Measurements from ENCODE around the gene SEMA4B.

DNA sequence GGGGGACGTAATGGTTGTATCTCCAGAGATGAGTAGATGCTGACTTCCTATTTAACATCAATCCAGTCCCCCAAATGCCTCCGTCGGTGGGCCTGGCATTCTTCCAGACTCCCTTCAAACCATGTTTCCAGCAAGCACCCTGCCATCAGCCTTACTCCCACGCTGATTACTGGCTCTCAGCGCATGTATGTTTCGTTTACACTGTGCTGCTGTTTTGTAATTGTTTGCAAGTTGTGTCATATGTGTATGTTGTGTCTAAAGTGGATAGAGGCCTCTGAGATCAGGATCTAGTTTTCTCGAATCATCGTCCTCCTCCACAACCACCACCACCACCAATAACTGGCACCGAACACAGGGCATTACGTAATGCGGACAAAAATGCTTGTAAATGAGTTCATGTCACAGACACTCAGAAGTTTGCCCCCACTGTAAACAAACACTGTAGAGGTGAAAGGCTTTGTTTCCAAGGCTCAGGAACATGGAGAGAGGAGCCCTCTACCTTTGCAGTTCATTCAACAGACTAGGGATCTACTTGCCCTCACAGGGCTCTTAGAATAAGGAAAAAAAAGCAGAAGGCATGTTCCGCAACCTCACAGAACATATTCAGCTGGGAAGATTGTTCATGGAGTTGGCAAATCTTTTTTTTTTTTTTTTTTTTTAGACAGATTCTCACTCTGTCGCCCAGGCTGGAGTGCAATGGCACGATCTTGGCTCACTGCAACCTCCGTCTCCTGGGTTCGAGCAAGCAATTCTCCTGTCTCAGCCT, 46.1 kb upstream of the SEMA4B start:
- TF ChIP-seq JUND (IDR thresholded peaks at IDR 0.05; ENCODE audit: low read length) (no peak), POLR2A (IDR thresholded peaks at IDR 0.05; ENCODE audit: control extremely low read depth in 1 of 2, low read depth in 2 of 2, low read length in 2 of 2) (no peak), MAFK (IDR thresholded peaks at IDR 0.05; ENCODE audit: low read depth, low read length) (no peak), TCF12 (IDR thresholded peaks at IDR 0.05; ENCODE audit: low read depth, low read length) (no peak), NRF1 (IDR thresholded peaks at IDR 0.05; ENCODE audit: low read depth, low read length) (no peak), CEBPB (IDR thresholded peaks at IDR 0.05; ENCODE audit: low read depth, low read length) (no peak), POLR2AphosphoS5 (IDR thresholded peaks at IDR 0.05; ENCODE audit: low read depth, low read length) (no peak), RAD21 (IDR thresholded peaks at IDR 0.05 in 1 of 2, conservative IDR thresholded peaks at IDR 0.05 in 1 of 2; ENCODE audit: low read depth in 2 of 2, low read length in 2 of 2) (no peak), SIN3A (conservative IDR thresholded peaks at IDR 0.05 in 1 of 2, IDR thresholded peaks at IDR 0.05 in 1 of 2; ENCODE audit: low read depth in 1 of 2, low read length in 2 of 2) (no peak), EZH2 (IDR thresholded peaks at IDR 0.05; ENCODE audit: low read depth, low read length, severe bottlenecking) (no peak), EP300 (IDR thresholded peaks at IDR 0.05; ENCODE audit: borderline replicate concordance in 1 of 2, low read depth in 2 of 2, low read length in 2 of 2) (no peak)
- TF ChIP-seq, protein P1, sequence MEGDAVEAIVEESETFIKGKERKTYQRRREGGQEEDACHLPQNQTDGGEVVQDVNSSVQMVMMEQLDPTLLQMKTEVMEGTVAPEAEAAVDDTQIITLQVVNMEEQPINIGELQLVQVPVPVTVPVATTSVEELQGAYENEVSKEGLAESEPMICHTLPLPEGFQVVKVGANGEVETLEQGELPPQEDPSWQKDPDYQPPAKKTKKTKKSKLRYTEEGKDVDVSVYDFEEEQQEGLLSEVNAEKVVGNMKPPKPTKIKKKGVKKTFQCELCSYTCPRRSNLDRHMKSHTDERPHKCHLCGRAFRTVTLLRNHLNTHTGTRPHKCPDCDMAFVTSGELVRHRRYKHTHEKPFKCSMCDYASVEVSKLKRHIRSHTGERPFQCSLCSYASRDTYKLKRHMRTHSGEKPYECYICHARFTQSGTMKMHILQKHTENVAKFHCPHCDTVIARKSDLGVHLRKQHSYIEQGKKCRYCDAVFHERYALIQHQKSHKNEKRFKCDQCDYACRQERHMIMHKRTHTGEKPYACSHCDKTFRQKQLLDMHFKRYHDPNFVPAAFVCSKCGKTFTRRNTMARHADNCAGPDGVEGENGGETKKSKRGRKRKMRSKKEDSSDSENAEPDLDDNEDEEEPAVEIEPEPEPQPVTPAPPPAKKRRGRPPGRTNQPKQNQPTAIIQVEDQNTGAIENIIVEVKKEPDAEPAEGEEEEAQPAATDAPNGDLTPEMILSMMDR (IDR thresholded peaks at IDR 0.05; ENCODE audit: control extremely low read depth in 1 of 3, insufficient read depth in 1 of 3, low read depth in 1 of 3, low read length in 3 of 3) = no peak
- TF ChIP-seq, protein P2, sequence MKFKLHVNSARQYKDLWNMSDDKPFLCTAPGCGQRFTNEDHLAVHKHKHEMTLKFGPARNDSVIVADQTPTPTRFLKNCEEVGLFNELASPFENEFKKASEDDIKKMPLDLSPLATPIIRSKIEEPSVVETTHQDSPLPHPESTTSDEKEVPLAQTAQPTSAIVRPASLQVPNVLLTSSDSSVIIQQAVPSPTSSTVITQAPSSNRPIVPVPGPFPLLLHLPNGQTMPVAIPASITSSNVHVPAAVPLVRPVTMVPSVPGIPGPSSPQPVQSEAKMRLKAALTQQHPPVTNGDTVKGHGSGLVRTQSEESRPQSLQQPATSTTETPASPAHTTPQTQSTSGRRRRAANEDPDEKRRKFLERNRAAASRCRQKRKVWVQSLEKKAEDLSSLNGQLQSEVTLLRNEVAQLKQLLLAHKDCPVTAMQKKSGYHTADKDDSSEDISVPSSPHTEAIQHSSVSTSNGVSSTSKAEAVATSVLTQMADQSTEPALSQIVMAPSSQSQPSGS (IDR thresholded peaks at IDR 0.05; ENCODE audit: low read length) = no peak
